GM12878 (cell line): ENCODE results near the gene DEFB132. TPM values are rescaled to one million over a fixed set of nuclear protein-coding genes. Genes with fewer than 3 reads are reported as not detected.

Experiments
- ATAC-seq: fragments of 200-7000 bp; cut with Tn5 transposase; 3 replicates; pipeline ENCODE4 v1.9.1; 2020; ENCODE audit warnings: mild to moderate bottlenecking, moderate library complexity
- BruUV-seq: library from RNA; stranded (reverse); fragments of 400-500 nt; replicated peaks from 2 replicates; lab custom pipeline; 2021; lab: Mats Ljungman, UMichigan
- CTCF ChIA-PET: fragments of 300-600 bp; sonication (Branson Sonifier 250); formaldehyde crosslinking; extraction: SDS; loops from one replicate; lab custom pipeline; 2021; ENCODE audit warnings: inconsistent platforms; lab: Yijun Ruan, JAX
- POLR2A ChIA-PET: fragments of 350-600 bp; formaldehyde crosslinking; extraction: SDS; loops from one replicate; lab custom pipeline; 2021; ENCODE audit warnings: inconsistent platforms; lab: Charles Lee
- RAD21 ChIA-PET: fragments of 300-600 bp; sonication (Branson Sonifier 250); formaldehyde crosslinking; loops from one replicate; lab custom pipeline; 2023; ENCODE audit warnings: antibody characterized with exemption; ENCODE audit not compliant: unreplicated experiment; lab: Charles Lee
- SMC1A ChIA-PET: fragments of 300-600 bp; sonication (Branson Sonifier 250); formaldehyde crosslinking; loops from one replicate; lab custom pipeline; 2023; ENCODE audit not compliant: unreplicated experiment, uncharacterized antibody; lab: Charles Lee
- DNase-seq: peaks from one replicate; pipeline ENCODE4 v3.0.0-alpha.2; 2011; ENCODE audit warnings: low read depth, low spot score
- FAIRE-seq: peaks from 3 replicates; lab custom pipeline; 2011; peaks lifted over from hg19 to GRCh38; lab: Jason Lieb, UNC
- H2AFZ ChIP-seq: 2 replicates; pipeline ENCODE4 v1.6.0; 2011; ENCODE audit warnings: low read depth, low read length, control low read depth; ENCODE audit not compliant: control insufficient read depth
- H3K27ac ChIP-seq: 2 replicates; pipeline ENCODE4 v1.5.1; 2011; ENCODE audit warnings: control low read depth; ENCODE audit not compliant: control insufficient read depth, insufficient read depth
- H3K27me3 ChIP-seq, 2 experiments: replicated peaks in 1 of 2; 2 replicates each; pipeline versions ENCODE4 v1.6.0 to v1.6.1; 2011; ENCODE audit warnings: low read length in 1 of 2; ENCODE audit not compliant: control insufficient read depth in 2 of 2, insufficient read depth in 2 of 2
- H3K36me3 ChIP-seq, 2 experiments: 2 replicates each; pipeline ENCODE4 v1.5.1; 2011; ENCODE audit warnings: low read length in 1 of 2; ENCODE audit not compliant: control insufficient read depth in 2 of 2, insufficient read depth in 2 of 2
- H3K4me1 ChIP-seq: 2 replicates; pipeline ENCODE4 v1.6.1; 2011; ENCODE audit warnings: mild to moderate bottlenecking, low read length, moderate library complexity, mixed read lengths; ENCODE audit not compliant: control insufficient read depth, insufficient read depth
- H3K4me2 ChIP-seq: 2 replicates; pipeline ENCODE4 v1.6.0; 2011; ENCODE audit warnings: control low read depth; ENCODE audit not compliant: control insufficient read depth, insufficient read depth
- H3K4me3 ChIP-seq: fragments of 200-600 bp; sonication (generic); 2 replicates; pipeline ENCODE4 v1.5.1; 2016
- H3K79me2 ChIP-seq: 2 replicates; pipeline ENCODE4 v1.6.0; 2011; ENCODE audit warnings: low read length; ENCODE audit not compliant: control insufficient read depth, insufficient read depth
- H3K9ac ChIP-seq: 2 replicates; pipeline ENCODE4 v1.8.0; 2011; ENCODE audit warnings: low read length, control low read depth, mixed read lengths; ENCODE audit not compliant: control insufficient read depth, insufficient read depth
- H3K9me3 ChIP-seq: replicated peaks from 3 replicates; pipeline ENCODE4 v1.5.1; 2011; ENCODE audit warnings: mild to moderate bottlenecking, low read length; ENCODE audit not compliant: control insufficient read depth, insufficient read depth
- H4K20me1 ChIP-seq: 2 replicates; pipeline ENCODE4 v1.6.0; 2011; ENCODE audit not compliant: control insufficient read depth, insufficient read depth
- BHLHE40 ChIP-seq, 2 experiments: fragments of 450-650 bp in 1 of 2; IDR thresholded peaks; 2 replicates each; pipeline ENCODE4 v1.6.1; 2011 to 2017; ENCODE audit warnings: low read depth in 2 of 2, borderline replicate concordance in 1 of 2, improper control_type of control experiment in 1 of 2, low read length in 1 of 2, mild to moderate bottlenecking in 1 of 2
- CEBPB ChIP-seq, 2 experiments: fragments of 150-350 bp in 1 of 2; IDR thresholded peaks; 2 replicates each; pipeline ENCODE4 v1.6.1; 2012 to 2014; ENCODE audit warnings: low read depth in 2 of 2, low read length in 2 of 2, borderline replicate concordance in 1 of 2, inconsistent platforms in 1 of 2
- CHD4 ChIP-seq: fragments of 200-600 bp; sonication (generic); IDR thresholded peaks from 2 replicates; pipeline ENCODE4 v1.6.1; 2016; ENCODE audit warnings: mild to moderate bottlenecking
- HDGF ChIP-seq: fragments of 450-650 bp; IDR thresholded peaks from 2 replicates; pipeline ENCODE4 v1.6.1; 2016; ENCODE audit warnings: antibody characterized with exemption
- MYC ChIP-seq: IDR thresholded peaks from 2 replicates; pipeline ENCODE4 v1.6.1; 2011; ENCODE audit warnings: mild to moderate bottlenecking, low read length, moderate library complexity, inconsistent platforms; ENCODE audit not compliant: insufficient read depth, insufficient replicate concordance, insufficient read length, severe bottlenecking
- NFXL1 ChIP-seq: fragments of 450-650 bp; IDR thresholded peaks from 2 replicates; pipeline ENCODE4 v1.6.1; 2017; ENCODE audit warnings: antibody characterized with exemption, mild to moderate bottlenecking, borderline replicate concordance
- TCF3 ChIP-seq: IDR thresholded peaks from 2 replicates; pipeline ENCODE4 v1.6.1; 2012; ENCODE audit warnings: low read depth, mild to moderate bottlenecking, low read length, borderline replicate concordance; ENCODE audit not compliant: insufficient read depth
- ZSCAN29 ChIP-seq: fragments of 450-650 bp; IDR thresholded peaks from 2 replicates; pipeline ENCODE4 v1.6.1; 2017; ENCODE audit warnings: mild to moderate bottlenecking, moderate library complexity
- WGBS: methylation state at CpG from one replicate; pipeline ENCODE4 v1.1.6; 2016; ENCODE audit warnings: low lambda C conversion rate; ENCODE audit not compliant: insufficient replicate concordance, insufficient coverage; ENCODE audit errors: missing lambda C conversion rate; 5-methylcytosine and 5-hydroxymethylcytosine counted together
- in situ Hi-C: fragments of 300-500 bp; cut with MboI; formaldehyde crosslinking; loops from 9 replicates; pipeline ENCODE4 v1.14.3; 2018; ENCODE audit warnings: mixed read lengths
- intact Hi-C: fragments of 100-400 bp; cut with micrococcal nuclease; formaldehyde crosslinking; loops from one replicate; pipeline ENCODE4 v1.14.2; 2022; ENCODE audit not compliant: unreplicated experiment
- polyA plus RNA-seq, 11 experiments: library from polyadenylated mRNA; depleted of rRNA in 4 of 11; unstranded in 6 of 11; stranded (reverse) in 5 of 11; fragments of >200 nt; fragmentation: Nextera tagmentation in 4 of 11; fragmentation: Illumina TruSeq in 1 of 11; extraction: Ambion mirVana in 4 of 11; extraction: Trizol in 1 of 11; gene quantifications; 1 replicate in 1 of 11; 2 replicates in 10 of 11; pipeline versions ENCODE4 v1.2.1 to v1.2.3, GENCODE V29; 2011 to 2016; ENCODE audit warnings: inconsistent platforms in 2 of 11, missing spikeins in 2 of 11, low read depth in 1 of 11
- total RNA-seq, 4 experiments: library from RNA; depleted of rRNA in 3 of 4; stranded (reverse); fragments of >200 nt in 3 of 4; fragmentation: Illumina TruSeq in 1 of 4; extraction: Trizol in 1 of 4; gene quantifications; 2 replicates each; pipeline versions ENCODE4 v1.2.1 to v1.2.3, GENCODE V29; 2013 to 2021

DEFB132 gene
- total and polyA plus RNA-seq, 10 of the 15 experiments (the other 5 are each of a cell fraction or from before 2014, with no cell fraction given) = not detected

DNA sequence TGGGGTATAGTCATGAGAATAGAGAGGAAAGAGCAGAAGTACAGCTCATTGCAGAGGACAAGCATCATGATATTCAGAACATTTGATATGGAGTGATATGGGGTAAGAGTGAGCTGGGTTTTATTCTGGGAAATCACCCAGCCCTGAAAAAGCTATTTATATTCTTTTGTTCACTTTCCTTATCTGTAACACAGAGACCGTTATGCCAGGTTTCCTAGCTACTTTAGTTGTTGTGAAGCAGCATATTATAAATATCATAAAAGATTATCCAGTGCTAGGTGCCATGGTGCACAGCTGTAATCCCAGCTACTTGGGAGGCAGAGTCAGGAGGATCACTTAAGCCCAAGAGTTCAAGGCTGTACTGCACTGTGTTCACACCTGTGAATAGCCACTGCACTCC is 40.3 kb upstream of the DEFB132 start:
- no peaks in the 10 kb centered on the region for H4K20me1 ChIP-seq
- H3K27ac ChIP-seq = no peak overlapping the region
- H3K27me3 ChIP-seq = no peaks in the 10 kb centered on the region
- no peak overlapping the region for H3K4me3 ChIP-seq
- no peak overlapping the region for H2AFZ ChIP-seq
- no peaks in the 10 kb centered on the region for H3K4me1 ChIP-seq
- no TSS peak for BruUV-seq
- in situ Hi-C loops = no loop called here
- CTCF ChIA-PET = interaction anchor here (0.8 to 1.4 kb wide), 4 partner anchors 9 to 113 kb away, joined by 3 to 5 read pairs (median 3); no protein-coding TSS in a partner anchor
- no peaks in the 10 kb centered on the region for H3K9me3 ChIP-seq
- FAIRE-seq (no peak), DNase-seq (no peak), ATAC-seq (no peak)
- RAD21 ChIA-PET = interaction anchor here (1.1 kb wide), 1 partner anchor 48 kb away, joined by 4 read pairs; no protein-coding TSS in a partner anchor
- no peaks in the 10 kb centered on the region for H3K36me3 ChIP-seq
- intact Hi-C loops = no loop called here
- WGBS = 0% methylated on average over 1 of the region's 1 CpG
- POLR2A ChIA-PET = no interaction called here
- SMC1A ChIA-PET = interaction anchor here (0.8 to 0.9 kb wide), 2 partner anchors 15 to 24 kb away, joined by 3 read pairs; no protein-coding TSS in a partner anchor
- no peak overlapping the region for H3K4me2 ChIP-seq
- H3K79me2 ChIP-seq = no peaks in the 10 kb centered on the region
- TF ChIP-seq CEBPB (IDR thresholded peaks at IDR 0.05; ENCODE audit: borderline replicate concordance in 1 of 2, low read depth in 2 of 2, low read length in 2 of 2) (no peak), MYC (no peak), CHD4 (no peak), NFXL1 (no peak), BHLHE40 (IDR thresholded peaks at IDR 0.05; ENCODE audit: borderline replicate concordance in 1 of 2, low read depth in 2 of 2, low read length in 1 of 2) (no peak), ZSCAN29 (no peak), TCF3 (no peak), HDGF (no peak)
- no peak overlapping the region for H3K9ac ChIP-seq
